Tibial artery (tissue), 4 donors: ENCODE results near the gene CNTNAP2.

Experiments
- DNase-seq, 2 donors: peaks; one replicate each; pipeline ENCODE4 v3.0.0-alpha.2; 2019
- H3K27ac ChIP-seq, 2 donors: fragments of 200-600 bp; sonication (generic) in 1 of 2; 1 replicate in 1 of 2; 2 replicates in 1 of 2; pipeline ENCODE4 v1.5.1; 2018 to 2019; ENCODE audit warnings: mild to moderate bottlenecking in 1 of 2
- H3K27me3 ChIP-seq, 2 donors: fragments of 200-600 bp; sonication (generic) in 1 of 2; one replicate each; pipeline versions ENCODE4 v1.5.1 to v1.6.0; 2016 to 2019
- H3K36me3 ChIP-seq, 3 donors: fragments of 200-600 bp; sonication (generic) in 2 of 3; one replicate each; pipeline ENCODE4 v1.5.1; 2016 to 2019; ENCODE audit warnings: mild to moderate bottlenecking in 2 of 3
- H3K4me1 ChIP-seq, 4 donors: fragments of 200-600 bp; sonication (generic) in 2 of 4; 1 replicate in 3 of 4; 2 replicates in 1 of 4; pipeline ENCODE4 v1.5.1; 2016 to 2019
- H3K4me3 ChIP-seq, 2 donors: fragments of 200-600 bp; sonication (generic) in 1 of 2; 1 replicate in 1 of 2; 2 replicates in 1 of 2; pipeline ENCODE4 v1.5.1; 2018 to 2019; ENCODE audit warnings: mild to moderate bottlenecking in 2 of 2
- H3K9me3 ChIP-seq, 3 donors: fragments of 200-600 bp; sonication (generic) in 1 of 3; one replicate each; pipeline ENCODE4 v1.5.1; 2016 to 2019
- CTCF ChIP-seq, 2 experiments: fragments of 200-600 bp in 1 of 2; fragments of 450-650 bp in 1 of 2; IDR thresholded peaks; one replicate each; pipeline ENCODE4 v1.5.1; 2017 to 2019; ENCODE audit warnings: antibody characterized with exemption in 2 of 2, mild to moderate bottlenecking in 1 of 2, moderate library complexity in 1 of 2
- intact Hi-C: fragments of 100-400 bp; cut with DNase I; formaldehyde crosslinking; loops from one replicate; pipeline ENCODE4 v1.15.0; 2023; ENCODE audit warnings: low total_unique reads

CNTNAP2 gene

DNA sequence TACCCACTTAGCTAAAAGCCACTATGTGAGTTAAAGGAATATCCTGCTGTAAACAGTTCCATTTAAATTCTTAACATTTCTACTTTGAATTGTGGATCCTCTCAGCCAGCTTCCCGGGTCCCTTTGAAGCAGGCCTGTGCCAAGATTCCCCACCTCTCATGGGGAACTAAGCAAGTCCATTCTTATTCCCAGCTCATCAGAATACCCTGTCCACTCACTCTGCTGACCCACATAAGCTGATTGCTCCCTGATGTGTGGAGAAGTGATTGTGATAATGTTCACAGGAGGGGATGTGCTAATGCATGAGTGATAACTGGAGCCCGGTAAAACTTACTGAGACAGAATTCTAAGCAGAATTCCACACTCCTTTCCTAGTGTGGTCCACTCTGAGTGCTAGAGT lies 709.7 kb downstream of the CNTNAP2 start:
- Histone ChIP-seq H3K9me3 (no peaks in the 10 kb centered on the region), H3K27me3 (no peaks in the 10 kb centered on the region), H3K27ac (no peak overlapping the region), H3K4me3 (no peak overlapping the region), H3K4me1 (no peaks in the 10 kb centered on the region), H3K36me3 (no peaks in the 10 kb centered on the region)
- no peak for TF ChIP-seq CTCF (IDR thresholded peaks at IDR 0.05)
- DNase-seq: no peak
- intact Hi-C loops: no loop called here

DNA sequence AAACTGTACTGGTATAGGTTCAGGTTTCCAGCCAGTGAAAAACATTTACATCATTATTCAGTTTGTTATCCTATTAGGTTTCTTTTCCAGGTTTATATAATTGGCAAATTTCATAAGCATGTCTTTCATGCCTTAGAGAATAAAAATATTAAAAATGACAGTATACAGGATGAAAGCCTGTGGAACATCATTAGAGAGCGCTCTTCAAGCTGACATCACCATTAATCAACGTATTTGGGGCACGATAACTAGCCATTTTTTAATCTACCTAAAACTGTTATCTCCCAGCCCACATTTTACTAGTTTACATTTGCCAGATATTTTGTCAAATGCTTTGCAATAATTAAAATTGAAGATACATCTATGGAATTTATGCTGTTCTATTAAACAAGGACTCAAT lies 714.1 kb downstream of the CNTNAP2 start:
- Histone ChIP-seq H3K36me3 (no peaks in the 10 kb centered on the region), H3K4me3 (no peak overlapping the region), H3K27ac (no peak overlapping the region), H3K27me3 (no peaks in the 10 kb centered on the region), H3K9me3 (no peaks in the 10 kb centered on the region), H3K4me1 (no peaks in the 10 kb centered on the region)
- DNase-seq: no peak
- no peak for TF ChIP-seq CTCF (IDR thresholded peaks at IDR 0.05)
- intact Hi-C loops: no loop called here

- intact Hi-C loops: no loop called here
- TF ChIP-seq CTCF (IDR thresholded peaks at IDR 0.05): no peak
- H3K4me1 ChIP-seq: no peaks in the 10 kb centered on the region
- H3K27me3 ChIP-seq: no peaks in the 10 kb centered on the region
- no peak overlapping the region for H3K4me3 ChIP-seq
- H3K36me3 ChIP-seq: no peaks in the 10 kb centered on the region
- no peak for DNase-seq
- no peaks in the 10 kb centered on the region for H3K9me3 ChIP-seq
- no peak overlapping the region for H3K27ac ChIP-seq
Observed at GRCh38 chr7:146831875-146832274, 715.3 kb downstream of the CNTNAP2 start.

GRCh38 chr7:146844405-146844804 lies 727.8 kb downstream of the CNTNAP2 start:
- Histone ChIP-seq H3K27ac (no peak overlapping the region), H3K36me3 (no peaks in the 10 kb centered on the region), H3K27me3 (no peaks in the 10 kb centered on the region), H3K4me1 (no peaks in the 10 kb centered on the region), H3K9me3 (no peaks in the 10 kb centered on the region), H3K4me3 (no peak overlapping the region)
- DNase-seq: no peak
- intact Hi-C loops: no loop called here
- no peak for TF ChIP-seq CTCF (IDR thresholded peaks at IDR 0.05)

- intact Hi-C loops: no loop called here
- no peak for TF ChIP-seq CTCF (IDR thresholded peaks at IDR 0.05)
- Histone ChIP-seq H3K4me3 (no peak overlapping the region), H3K36me3 (no peaks in the 10 kb centered on the region), H3K27me3 (no peaks in the 10 kb centered on the region), H3K27ac (no peak overlapping the region), H3K9me3 (no peaks in the 10 kb centered on the region), H3K4me1 (no peaks in the 10 kb centered on the region)
- no peak for DNase-seq
Observed at GRCh38 chr7:146858690-146859089, 742.1 kb downstream of the CNTNAP2 start.

DNA sequence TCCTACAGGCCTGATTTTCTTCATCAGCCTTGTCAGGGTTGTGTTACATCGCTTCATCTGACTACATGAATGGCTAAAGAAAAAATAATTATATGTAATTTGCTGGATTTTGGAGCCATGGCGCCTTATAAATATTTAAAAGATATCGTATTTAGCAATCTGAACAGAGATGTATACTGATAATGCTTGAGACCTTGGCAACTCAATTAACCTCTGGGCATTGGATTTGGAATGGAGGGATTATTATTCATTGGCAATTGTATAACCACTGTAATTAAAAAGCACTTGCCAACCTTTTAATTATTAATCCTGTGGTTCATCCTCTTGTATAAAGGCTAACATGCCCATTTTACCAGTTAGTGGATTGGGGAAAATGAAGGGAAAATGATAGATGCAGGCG lies 745.1 kb downstream of the CNTNAP2 start:
- H3K27ac ChIP-seq: no peak overlapping the region
- no peak overlapping the region for H3K4me3 ChIP-seq
- TF ChIP-seq CTCF (IDR thresholded peaks at IDR 0.05): no peak
- DNase-seq: no peak
- H3K9me3 ChIP-seq: no peaks in the 10 kb centered on the region
- H3K4me1 ChIP-seq: no peaks in the 10 kb centered on the region
- no peaks in the 10 kb centered on the region for H3K27me3 ChIP-seq
- H3K36me3 ChIP-seq: no peaks in the 10 kb centered on the region
- intact Hi-C loops: no loop called here
